Mesendoderm (in vitro differentiated cells): ENCODE results near the gene TTLL9.

Source experiments
- DNase-seq: peaks from one replicate; pipeline ENCODE4 v3.0.0; 2013
- H2AK5ac ChIP-seq: 2 replicates; pipeline ENCODE4 v1.6.1; 2013; ENCODE audit warnings: low read length, inconsistent platforms
- H2BK120ac ChIP-seq: 2 replicates; pipeline ENCODE4 v1.6.1; 2013; ENCODE audit warnings: low read depth, mild to moderate bottlenecking, low read length, moderate library complexity, mixed read lengths
- H2BK15ac ChIP-seq: replicated peaks from 2 replicates; pipeline ENCODE4 v1.6.1; 2013; ENCODE audit warnings: low read depth, mild to moderate bottlenecking, moderate library complexity
- H2BK5ac ChIP-seq: 2 replicates; pipeline ENCODE4 v1.6.1; 2013; ENCODE audit warnings: low read length, inconsistent platforms
- H3K18ac ChIP-seq: 2 replicates; pipeline ENCODE4 v1.6.1; 2013; ENCODE audit warnings: mild to moderate bottlenecking, low read length, mixed read lengths
- H3K23ac ChIP-seq: one replicate; pipeline ENCODE4 v1.6.1; 2013; ENCODE audit warnings: low read length
- H3K27ac ChIP-seq: 2 replicates; pipeline ENCODE4 v1.5.1; 2013; ENCODE audit warnings: low read depth, mild to moderate bottlenecking, inconsistent platforms, low read length, moderate library complexity
- H3K27me3 ChIP-seq: 2 replicates; pipeline ENCODE4 v1.6.1; 2013; ENCODE audit warnings: low read length, control low read depth, mild to moderate bottlenecking, inconsistent platforms; ENCODE audit not compliant: insufficient read depth, poor library complexity
- H3K36me3 ChIP-seq: 2 replicates; pipeline ENCODE4 v1.6.1; 2013; ENCODE audit warnings: low read length, inconsistent platforms; ENCODE audit not compliant: control insufficient read depth, insufficient read depth
- H3K4ac ChIP-seq: one replicate; pipeline ENCODE4 v1.6.1; 2013; ENCODE audit warnings: low read depth, mild to moderate bottlenecking, low read length, moderate library complexity
- H3K4me1 ChIP-seq: 2 replicates; pipeline ENCODE4 v1.6.1; 2013; ENCODE audit warnings: low read depth, low read length, inconsistent platforms; ENCODE audit not compliant: control insufficient read depth
- H3K4me2 ChIP-seq: 2 replicates; pipeline ENCODE4 v1.6.1; 2013; ENCODE audit warnings: low read length
- H3K4me3 ChIP-seq: 2 replicates; pipeline ENCODE4 v1.5.1; 2013; ENCODE audit warnings: mild to moderate bottlenecking, low read length
- H3K56ac ChIP-seq: one replicate; pipeline ENCODE4 v1.6.1; 2013; ENCODE audit warnings: low read length
- H3K79me1 ChIP-seq: 2 replicates; pipeline ENCODE4 v1.6.1; 2013; ENCODE audit warnings: low read length, inconsistent platforms
- H3K79me2 ChIP-seq: 2 replicates; pipeline ENCODE4 v1.6.1; 2013; ENCODE audit warnings: mild to moderate bottlenecking, low read length; ENCODE audit not compliant: control insufficient read depth, insufficient read depth
- H3K9ac ChIP-seq: 2 replicates; pipeline ENCODE4 v1.6.1; 2013; ENCODE audit warnings: low read length, inconsistent platforms
- H4K5ac ChIP-seq: one replicate; pipeline ENCODE4 v1.6.1; 2013; ENCODE audit warnings: low read length
- H4K8ac ChIP-seq: one replicate; pipeline ENCODE4 v1.6.1; 2013; ENCODE audit warnings: low read depth, mild to moderate bottlenecking, control low read depth, low read length, moderate library complexity
- WGBS: extraction: QIAGEN DNeasy Blood & Tissue Kit; methylation state at CpG from one replicate; pipeline ENCODE4 v1.1.7; 2013; ENCODE audit warnings: low lambda C conversion rate, missing lambda C conversion rate; ENCODE audit not compliant: insufficient coverage; ENCODE audit errors: extremely low coverage; 5-methylcytosine and 5-hydroxymethylcytosine counted together

Gene TTLL9

GRCh38 chr20:31894980-31895675 is 24.7 kb downstream of the TTLL9 start:
- Histone ChIP-seq H3K56ac (no peak overlapping the region), H3K4ac (peak overlapping the region; percentile 7), H2AK5ac (no peak overlapping the region), H3K18ac (no peak overlapping the region), H3K4me3 (no peak overlapping the region), H3K79me1 (no peaks in the 10 kb centered on the region), H3K4me1 (peaks cover 3% of the 10 kb centered on the region), H3K4me2 (no peak overlapping the region), H2BK15ac (no peak overlapping the region), H3K27ac (no peak overlapping the region), H3K36me3 (no peaks in the 10 kb centered on the region), H3K9ac (no peak overlapping the region), H3K23ac (no peak overlapping the region), H3K79me2 (no peaks in the 10 kb centered on the region), H2BK5ac (no peak overlapping the region), H4K5ac (no peak overlapping the region), H4K8ac (no peak overlapping the region), H2BK120ac (no peak overlapping the region), H3K27me3 (no peaks in the 10 kb centered on the region)
- no CpG with 5 or more reads among the region's 8 CpGs for WGBS
- DNase-seq: peak; percentile 55

DNA sequence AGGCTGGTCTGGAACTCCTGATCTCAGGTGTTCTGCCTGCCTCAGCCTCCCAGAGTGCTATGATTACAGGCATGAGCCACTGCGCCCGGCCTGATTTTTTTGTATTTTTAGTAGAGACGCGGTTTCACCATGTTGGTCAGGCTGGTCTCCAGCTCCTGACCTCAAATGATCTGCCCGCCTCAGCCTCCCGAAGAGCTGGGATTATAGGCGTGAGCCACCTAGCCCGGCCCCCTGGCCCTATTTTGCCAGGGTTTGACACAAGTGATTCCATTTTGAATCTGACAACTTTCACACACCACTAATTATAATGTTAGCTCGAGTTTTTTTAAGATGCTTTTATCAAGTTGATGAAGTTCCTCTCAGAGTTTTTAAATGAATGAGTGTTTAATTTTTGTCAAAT is 25.6 kb downstream of the TTLL9 start:
- H3K79me2 ChIP-seq: no peaks in the 10 kb centered on the region
- H3K18ac ChIP-seq: no peak overlapping the region
- H4K8ac ChIP-seq: no peak overlapping the region
- H3K4me1 ChIP-seq: peaks cover 3% of the 10 kb centered on the region
- no peak overlapping the region for H2AK5ac ChIP-seq
- no peaks in the 10 kb centered on the region for H3K36me3 ChIP-seq
- H3K56ac ChIP-seq: no peak overlapping the region
- no peak overlapping the region for H4K5ac ChIP-seq
- no peak overlapping the region for H3K23ac ChIP-seq
- H2BK5ac ChIP-seq: no peak overlapping the region
- no peak overlapping the region for H3K4me3 ChIP-seq
- no peak overlapping the region for H3K4ac ChIP-seq
- no peak for DNase-seq
- H3K9ac ChIP-seq: no peak overlapping the region
- H2BK15ac ChIP-seq: no peak overlapping the region
- no peak overlapping the region for H2BK120ac ChIP-seq
- H3K27ac ChIP-seq: no peak overlapping the region
- H3K4me2 ChIP-seq: no peak overlapping the region
- no peaks in the 10 kb centered on the region for H3K79me1 ChIP-seq
- H3K27me3 ChIP-seq: no peaks in the 10 kb centered on the region
- WGBS: no CpG with 5 or more reads among the region's 9 CpGs

DNA sequence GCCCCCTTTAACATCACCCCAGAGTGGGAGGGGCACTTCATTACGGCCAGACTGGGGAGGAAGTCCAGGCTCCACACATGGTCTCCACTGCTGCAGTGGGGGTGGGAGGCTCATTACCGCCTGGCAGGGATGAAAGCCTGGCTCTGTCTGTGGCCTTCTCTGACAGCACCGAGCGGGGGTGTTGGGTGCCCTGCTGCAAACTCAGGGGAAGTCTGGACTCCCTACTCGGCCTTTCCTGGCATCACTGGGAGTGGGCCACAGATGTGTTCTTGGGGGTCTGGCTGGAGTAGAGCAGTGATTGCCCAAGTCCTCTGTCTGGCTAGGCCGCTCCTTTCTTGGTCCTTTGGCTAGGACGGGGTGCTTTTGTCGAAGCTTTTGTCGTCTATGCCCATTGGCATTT is 27.1 kb downstream of the TTLL9 start:
- Histone ChIP-seq H4K5ac (no peak overlapping the region), H3K18ac (no peak overlapping the region), H2BK120ac (no peak overlapping the region), H3K23ac (no peak overlapping the region), H2BK5ac (no peak overlapping the region), H3K36me3 (no peaks in the 10 kb centered on the region), H3K79me2 (no peaks in the 10 kb centered on the region), H3K4me2 (no peak overlapping the region), H3K27me3 (no peaks in the 10 kb centered on the region), H3K4ac (no peak overlapping the region), H3K4me3 (no peak overlapping the region), H3K27ac (no peak overlapping the region), H3K79me1 (no peaks in the 10 kb centered on the region), H3K9ac (no peak overlapping the region), H2AK5ac (no peak overlapping the region), H3K4me1 (peaks cover 3% of the 10 kb centered on the region), H4K8ac (no peak overlapping the region), H3K56ac (no peak overlapping the region), H2BK15ac (no peak overlapping the region)
- DNase-seq: no peak
- WGBS: no CpG with 5 or more reads among the region's 9 CpGs

- Histone ChIP-seq H2BK120ac (no peak overlapping the region), H3K23ac (no peak overlapping the region), H4K5ac (no peak overlapping the region), H3K9ac (no peak overlapping the region), H2BK5ac (no peak overlapping the region), H3K79me2 (no peaks in the 10 kb centered on the region), H4K8ac (no peak overlapping the region), H3K18ac (no peak overlapping the region), H3K4me2 (no peak overlapping the region), H3K79me1 (no peaks in the 10 kb centered on the region), H2AK5ac (no peak overlapping the region), H3K36me3 (no peaks in the 10 kb centered on the region), H3K27ac (no peak overlapping the region), H3K4me3 (no peak overlapping the region), H2BK15ac (no peak overlapping the region), H3K4me1 (peaks cover 3% of the 10 kb centered on the region), H3K27me3 (no peaks in the 10 kb centered on the region), H3K56ac (no peak overlapping the region), H3K4ac (no peak overlapping the region)
- WGBS: no CpG with 5 or more reads among the region's 6 CpGs
- no peak for DNase-seq
Measured at GRCh38 chr20:31901615-31902014, 31.2 kb downstream of the TTLL9 start.

GRCh38 chr20:31903627-31904386 is 33.4 kb downstream of the TTLL9 start:
- H3K4ac ChIP-seq: no peak overlapping the region
- no peak overlapping the region for H2BK120ac ChIP-seq
- H4K5ac ChIP-seq: no peak overlapping the region
- no peak overlapping the region for H4K8ac ChIP-seq
- no peaks in the 10 kb centered on the region for H3K79me1 ChIP-seq
- H3K79me2 ChIP-seq: no peaks in the 10 kb centered on the region
- no peak overlapping the region for H3K56ac ChIP-seq
- no peak overlapping the region for H3K23ac ChIP-seq
- H3K4me2 ChIP-seq: no peak overlapping the region
- no peak for DNase-seq
- H3K4me3 ChIP-seq: no peak overlapping the region
- H3K18ac ChIP-seq: no peak overlapping the region
- H2BK15ac ChIP-seq: no peak overlapping the region
- H3K27ac ChIP-seq: no peak overlapping the region
- H3K4me1 ChIP-seq: no peaks in the 10 kb centered on the region
- H3K9ac ChIP-seq: no peak overlapping the region
- no peaks in the 10 kb centered on the region for H3K36me3 ChIP-seq
- H2AK5ac ChIP-seq: no peak overlapping the region
- H3K27me3 ChIP-seq: no peaks in the 10 kb centered on the region
- WGBS: no CpG with 5 or more reads among the region's 1 CpG
- H2BK5ac ChIP-seq: no peak overlapping the region
